K562 (cell line): ENCODE results near the gene PLSCR5. TPM values are rescaled to one million over a fixed set of nuclear protein-coding genes. Genes with fewer than 3 reads are reported as not detected.

Experiments used
- ARHGAP35 ChIP-seq: fragments of 450-650 bp; IDR thresholded peaks from 2 replicates; pipeline ENCODE4 v1.6.1; 2018; ENCODE audit not compliant: partially characterized antibody
- CEBPB ChIP-seq: fragments of 450-650 bp; IDR thresholded peaks from 2 replicates; pipeline ENCODE4 v1.6.1; 2016; ENCODE audit warnings: missing genetic modification characterization, missing compliant biosample characterization
- ESRRB ChIP-seq: fragments of 250-450 bp; sonication (Bioruptor Pico); IDR thresholded peaks from 2 replicates; pipeline ENCODE4 v1.5.0; 2020; ENCODE audit warnings: mild to moderate bottlenecking, moderate library complexity, borderline replicate concordance
- HDAC3 ChIP-seq: fragments of 450-650 bp; IDR thresholded peaks from 2 replicates; pipeline ENCODE4 v1.6.1; 2018; ENCODE audit warnings: borderline replicate concordance, mild to moderate bottlenecking, moderate library complexity; ENCODE audit not compliant: partially characterized antibody
- HLTF ChIP-seq: fragments of 450-650 bp; IDR thresholded peaks from 2 replicates; pipeline ENCODE4 v1.6.1; 2016
- NCOA4 ChIP-seq: fragments of 450-650 bp; IDR thresholded peaks from 2 replicates; pipeline ENCODE4 v1.6.1; 2018; ENCODE audit warnings: mild to moderate bottlenecking; ENCODE audit not compliant: partially characterized antibody
- POLR2G ChIP-seq: fragments of 200-400 bp; formaldehyde crosslinking; IDR thresholded peaks from 2 replicates; pipeline ENCODE4 v1.6.1; 2017; ENCODE audit warnings: low read depth, mild to moderate bottlenecking, antibody characterized with exemption, low read length, moderate library complexity
- RAD21 ChIP-seq, 2 experiments: fragments of 250-450 bp in 1 of 2; fragments of 450-650 bp in 1 of 2; sonication (Bioruptor Pico) in 1 of 2; formaldehyde crosslinking in 1 of 2; IDR thresholded peaks in 1 of 2; conservative IDR thresholded peaks in 1 of 2; 2 replicates each; pipeline versions ENCODE4 v1.4.0 to v1.8.0; 2020 to 2022; ENCODE audit warnings: mild to moderate bottlenecking in 2 of 2, moderate library complexity in 1 of 2
- SETDB1 ChIP-seq: IDR thresholded peaks from one replicate; pipeline ENCODE4 v1.6.1; 2012; ENCODE audit warnings: low read length, control low read depth, inconsistent platforms
- SRSF7 ChIP-seq: fragments of 200-400 bp; formaldehyde crosslinking; optimal IDR thresholded peaks from 2 replicates; pipeline ENCODE3; 2017; ENCODE audit warnings: mild to moderate bottlenecking, low read depth, low read length
- TBL1XR1 ChIP-seq, 2 experiments: IDR thresholded peaks; 2 replicates each; pipeline ENCODE4 v1.6.1; 2012; ENCODE audit warnings: improper control_type of control experiment in 2 of 2, low read length in 2 of 2, mild to moderate bottlenecking in 1 of 2
- TFAM ChIP-seq: fragments of 250-450 bp; sonication (Bioruptor Pico); conservative IDR thresholded peaks from 2 replicates; pipeline ENCODE4 v1.5.0; 2021; ENCODE audit warnings: mild to moderate bottlenecking, moderate library complexity
- ZC3H11A ChIP-seq: IDR thresholded peaks from 2 replicates; pipeline ENCODE4 v1.6.1; 2012; ENCODE audit warnings: low read depth, low read length, improper control_type of control experiment
- ZFP1 ChIP-seq: fragments of 450-650 bp; formaldehyde crosslinking; IDR thresholded peaks from 2 replicates; pipeline ENCODE4 v1.4.0; 2020; ENCODE audit warnings: mild to moderate bottlenecking, mixed read lengths
- ZNF707 ChIP-seq: fragments of 250-450 bp; sonication (Bioruptor Pico); conservative IDR thresholded peaks from 2 replicates; pipeline ENCODE4 v1.8.0; 2022; ENCODE audit warnings: inconsistent platforms, mild to moderate bottlenecking, moderate library complexity
- polyA plus RNA-seq, 8 experiments: library from polyadenylated mRNA; depleted of rRNA in 4 of 8; stranded (reverse) in 5 of 8; unstranded in 3 of 8; fragments of >200 nt; fragmentation: Nextera tagmentation in 2 of 8; fragmentation: Illumina TruSeq in 1 of 8; extraction: Ambion mirVana in 2 of 8; extraction: Trizol in 1 of 8; gene quantifications; 2 replicates each; pipeline versions ENCODE4 v1.2.1 to v1.2.3, GENCODE V29; 2011 to 2014; ENCODE audit warnings: inconsistent platforms in 1 of 8, missing spikeins in 1 of 8
- total RNA-seq, 7 experiments: library from RNA; depleted of rRNA in 6 of 7; stranded (reverse); fragments of >200 nt in 6 of 7; fragmentation: Illumina TruSeq in 2 of 7; extraction: Trizol in 2 of 7; gene quantifications; 2 replicates each; pipeline versions ENCODE4 v1.2.1 to v1.2.3, GENCODE V29; 2011 to 2021; ENCODE audit warnings: low replicate concordance in 1 of 7
- TF ChIP-seq, protein P1 (sequence below): sonication (generic); formaldehyde crosslinking; IDR thresholded peaks from 2 replicates; pipeline ENCODE4 v1.8.0; 2022; ENCODE audit warnings: mild to moderate bottlenecking, missing genetic modification reagents
- TF ChIP-seq, protein P2 (sequence below), 2 experiments: fragments of 450-650 bp in 1 of 2; IDR thresholded peaks; 2 replicates each; pipeline ENCODE4 v1.6.1; 2011 to 2017; ENCODE audit warnings: low read depth in 2 of 2, antibody characterized with exemption in 1 of 2, borderline replicate concordance in 1 of 2, low read length in 1 of 2, mild to moderate bottlenecking in 1 of 2, mixed read lengths in 1 of 2; ENCODE audit not compliant: control insufficient read depth in 1 of 2
- TF ChIP-seq, protein P3 (sequence below): sonication (generic); formaldehyde crosslinking; IDR thresholded peaks from 2 replicates; pipeline ENCODE4 v1.8.0; 2022; ENCODE audit warnings: missing genetic modification reagents, mild to moderate bottlenecking, borderline replicate concordance
- TF ChIP-seq, protein P4 (sequence below): fragments of 450-650 bp; IDR thresholded peaks from 2 replicates; pipeline ENCODE4 v1.6.1; 2017; ENCODE audit warnings: antibody characterized with exemption

PLSCR5 gene
- total and polyA plus RNA-seq, 9 of the 15 experiments (the other 6 are each of a cell fraction or from before 2014, with no cell fraction given) = not detected

DNA sequence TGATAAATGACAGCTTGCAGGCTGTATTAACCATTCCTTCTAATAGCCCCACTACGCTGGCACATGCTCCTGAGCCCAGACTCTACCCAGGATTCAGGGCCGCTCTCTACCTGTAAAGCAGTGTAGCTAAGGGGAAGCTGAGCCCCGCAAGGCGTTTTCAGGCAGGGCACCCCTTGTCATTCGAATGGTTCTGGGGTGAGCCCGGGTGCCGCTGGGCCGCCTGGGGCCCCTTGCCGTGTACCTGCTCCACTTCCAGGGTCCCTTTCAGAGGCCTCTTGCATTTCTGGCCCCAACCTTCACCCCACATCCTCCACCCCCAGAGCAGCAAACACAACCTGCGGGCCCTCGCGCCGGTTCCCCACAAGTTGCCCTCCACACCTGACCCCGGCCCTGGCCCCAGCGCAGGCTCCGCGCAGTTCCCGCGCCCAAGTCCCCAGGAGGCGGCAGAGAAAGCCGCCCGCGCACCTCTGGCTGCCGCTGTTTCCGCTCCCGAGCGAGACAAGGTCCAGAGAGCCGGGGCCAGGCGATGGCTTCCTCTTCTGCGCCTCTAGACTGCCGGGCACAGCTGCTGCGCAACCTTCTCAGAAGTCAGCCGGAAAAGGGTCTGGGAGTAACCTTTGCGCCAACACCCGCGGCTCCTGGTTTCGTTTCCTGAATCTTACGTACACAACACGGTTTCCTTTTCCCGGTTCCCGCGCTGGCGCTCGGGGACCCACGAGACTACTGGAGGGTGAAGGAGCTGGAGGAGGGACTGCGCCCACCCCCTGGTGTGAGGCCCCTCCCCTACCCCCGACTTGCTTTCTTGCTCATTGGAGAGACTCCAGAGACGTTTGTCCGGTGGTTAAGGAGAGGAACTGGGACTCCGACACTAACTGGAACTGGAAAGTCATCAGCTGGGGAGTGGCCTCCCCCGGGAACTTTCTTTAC, 60.9 kb downstream of the PLSCR5 start, which contains the start of gene PLSCR1 (continued):
- TF ChIP-seq ZFP1 (CRISPR knock-in tag) (no peak), POLR2G (peak; percentile 89), RAD21 (CRISPR knock-in tag; conservative IDR thresholded peaks at IDR 0.05 in 1 of 2, IDR thresholded peaks at IDR 0.05 in 1 of 2) (no peak), HDAC3 (peak; percentile 94), TFAM (CRISPR knock-in tag) (no peak), SRSF7 (no peak), NCOA4 (no peak), CEBPB (tag) (0 out of 2 replicates have a peak, but pooled peaks have one; percentile 21), ESRRB (no peak), HLTF (no peak), ZNF707 (CRISPR knock-in tag) (no peak), SETDB1 (no peak), TBL1XR1 (IDR thresholded peaks at IDR 0.05; ENCODE audit: low read length in 2 of 2) (no peak), ZC3H11A (no peak), ARHGAP35 (no peak)
- TF ChIP-seq, protein P1, sequence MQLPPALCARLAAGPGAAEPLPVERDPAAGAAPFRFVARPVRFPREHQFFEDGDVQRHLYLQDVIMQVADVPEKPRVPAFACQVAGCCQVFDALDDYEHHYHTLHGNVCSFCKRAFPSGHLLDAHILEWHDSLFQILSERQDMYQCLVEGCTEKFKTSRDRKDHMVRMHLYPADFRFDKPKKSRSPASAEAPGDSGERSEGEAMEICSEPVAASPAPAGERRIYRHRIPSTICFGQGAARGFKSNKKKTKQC (CRISPR knock-in tag) = no peak
- TF ChIP-seq, protein P2, sequence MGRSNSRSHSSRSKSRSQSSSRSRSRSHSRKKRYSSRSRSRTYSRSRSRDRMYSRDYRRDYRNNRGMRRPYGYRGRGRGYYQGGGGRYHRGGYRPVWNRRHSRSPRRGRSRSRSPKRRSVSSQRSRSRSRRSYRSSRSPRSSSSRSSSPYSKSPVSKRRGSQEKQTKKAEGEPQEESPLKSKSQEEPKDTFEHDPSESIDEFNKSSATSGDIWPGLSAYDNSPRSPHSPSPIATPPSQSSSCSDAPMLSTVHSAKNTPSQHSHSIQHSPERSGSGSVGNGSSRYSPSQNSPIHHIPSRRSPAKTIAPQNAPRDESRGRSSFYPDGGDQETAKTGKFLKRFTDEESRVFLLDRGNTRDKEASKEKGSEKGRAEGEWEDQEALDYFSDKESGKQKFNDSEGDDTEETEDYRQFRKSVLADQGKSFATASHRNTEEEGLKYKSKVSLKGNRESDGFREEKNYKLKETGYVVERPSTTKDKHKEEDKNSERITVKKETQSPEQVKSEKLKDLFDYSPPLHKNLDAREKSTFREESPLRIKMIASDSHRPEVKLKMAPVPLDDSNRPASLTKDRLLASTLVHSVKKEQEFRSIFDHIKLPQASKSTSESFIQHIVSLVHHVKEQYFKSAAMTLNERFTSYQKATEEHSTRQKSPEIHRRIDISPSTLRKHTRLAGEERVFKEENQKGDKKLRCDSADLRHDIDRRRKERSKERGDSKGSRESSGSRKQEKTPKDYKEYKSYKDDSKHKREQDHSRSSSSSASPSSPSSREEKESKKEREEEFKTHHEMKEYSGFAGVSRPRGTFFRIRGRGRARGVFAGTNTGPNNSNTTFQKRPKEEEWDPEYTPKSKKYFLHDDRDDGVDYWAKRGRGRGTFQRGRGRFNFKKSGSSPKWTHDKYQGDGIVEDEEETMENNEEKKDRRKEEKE (IDR thresholded peaks at IDR 0.05; ENCODE audit: borderline replicate concordance in 1 of 2, control insufficient read depth in 1 of 2, low read depth in 2 of 2, low read length in 1 of 2) = no peak
- TF ChIP-seq, protein P3, sequence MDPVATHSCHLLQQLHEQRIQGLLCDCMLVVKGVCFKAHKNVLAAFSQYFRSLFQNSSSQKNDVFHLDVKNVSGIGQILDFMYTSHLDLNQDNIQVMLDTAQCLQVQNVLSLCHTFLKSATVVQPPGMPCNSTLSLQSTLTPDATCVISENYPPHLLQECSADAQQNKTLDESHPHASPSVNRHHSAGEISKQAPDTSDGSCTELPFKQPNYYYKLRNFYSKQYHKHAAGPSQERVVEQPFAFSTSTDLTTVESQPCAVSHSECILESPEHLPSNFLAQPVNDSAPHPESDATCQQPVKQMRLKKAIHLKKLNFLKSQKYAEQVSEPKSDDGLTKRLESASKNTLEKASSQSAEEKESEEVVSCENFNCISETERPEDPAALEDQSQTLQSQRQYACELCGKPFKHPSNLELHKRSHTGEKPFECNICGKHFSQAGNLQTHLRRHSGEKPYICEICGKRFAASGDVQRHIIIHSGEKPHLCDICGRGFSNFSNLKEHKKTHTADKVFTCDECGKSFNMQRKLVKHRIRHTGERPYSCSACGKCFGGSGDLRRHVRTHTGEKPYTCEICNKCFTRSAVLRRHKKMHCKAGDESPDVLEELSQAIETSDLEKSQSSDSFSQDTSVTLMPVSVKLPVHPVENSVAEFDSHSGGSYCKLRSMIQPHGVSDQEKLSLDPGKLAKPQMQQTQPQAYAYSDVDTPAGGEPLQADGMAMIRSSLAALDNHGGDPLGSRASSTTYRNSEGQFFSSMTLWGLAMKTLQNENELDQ = no peak
- TF ChIP-seq, protein P4, sequence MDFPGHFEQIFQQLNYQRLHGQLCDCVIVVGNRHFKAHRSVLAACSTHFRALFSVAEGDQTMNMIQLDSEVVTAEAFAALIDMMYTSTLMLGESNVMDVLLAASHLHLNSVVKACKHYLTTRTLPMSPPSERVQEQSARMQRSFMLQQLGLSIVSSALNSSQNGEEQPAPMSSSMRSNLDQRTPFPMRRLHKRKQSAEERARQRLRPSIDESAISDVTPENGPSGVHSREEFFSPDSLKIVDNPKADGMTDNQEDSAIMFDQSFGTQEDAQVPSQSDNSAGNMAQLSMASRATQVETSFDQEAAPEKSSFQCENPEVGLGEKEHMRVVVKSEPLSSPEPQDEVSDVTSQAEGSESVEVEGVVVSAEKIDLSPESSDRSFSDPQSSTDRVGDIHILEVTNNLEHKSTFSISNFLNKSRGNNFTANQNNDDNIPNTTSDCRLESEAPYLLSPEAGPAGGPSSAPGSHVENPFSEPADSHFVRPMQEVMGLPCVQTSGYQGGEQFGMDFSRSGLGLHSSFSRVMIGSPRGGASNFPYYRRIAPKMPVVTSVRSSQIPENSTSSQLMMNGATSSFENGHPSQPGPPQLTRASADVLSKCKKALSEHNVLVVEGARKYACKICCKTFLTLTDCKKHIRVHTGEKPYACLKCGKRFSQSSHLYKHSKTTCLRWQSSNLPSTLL = no peak
